GM13977 (cell line): Measurements from ENCODE around the gene N4BP3.

Source experiments
- DNase-seq: peaks from one replicate; pipeline ENCODE4 v3.0.0; 2012; ENCODE audit warnings: low spot score
- in situ Hi-C: fragments of 300-500 bp; cut with MboI; formaldehyde crosslinking; loops from one replicate; pipeline ENCODE4 v1.12.0; 2022; ENCODE audit warnings: low sequenced_read_pairs, low pct_unique_long_range_greater_than_20kb, mixed read lengths, inconsistent platforms; ENCODE audit not compliant: unreplicated experiment
- TF ChIP-seq, protein P1 (sequence below): IDR thresholded peaks from 2 replicates; pipeline ENCODE4 v1.5.1; 2012; ENCODE audit warnings: mild to moderate bottlenecking, control low read depth; ENCODE audit not compliant: insufficient read depth; ENCODE audit errors: extremely low read depth, missing control alignments

N4BP3 gene

GRCh38 chr5:178113141-178113787 is at the start of gene N4BP3:
Gene N4BP3, plus strand, starts transcription at chr5:178113532. Its CDS starts 6,052 bp downstream, at chr5:178119584.
- peak; percentile 93 for DNase-seq
- TF ChIP-seq, protein P1, sequence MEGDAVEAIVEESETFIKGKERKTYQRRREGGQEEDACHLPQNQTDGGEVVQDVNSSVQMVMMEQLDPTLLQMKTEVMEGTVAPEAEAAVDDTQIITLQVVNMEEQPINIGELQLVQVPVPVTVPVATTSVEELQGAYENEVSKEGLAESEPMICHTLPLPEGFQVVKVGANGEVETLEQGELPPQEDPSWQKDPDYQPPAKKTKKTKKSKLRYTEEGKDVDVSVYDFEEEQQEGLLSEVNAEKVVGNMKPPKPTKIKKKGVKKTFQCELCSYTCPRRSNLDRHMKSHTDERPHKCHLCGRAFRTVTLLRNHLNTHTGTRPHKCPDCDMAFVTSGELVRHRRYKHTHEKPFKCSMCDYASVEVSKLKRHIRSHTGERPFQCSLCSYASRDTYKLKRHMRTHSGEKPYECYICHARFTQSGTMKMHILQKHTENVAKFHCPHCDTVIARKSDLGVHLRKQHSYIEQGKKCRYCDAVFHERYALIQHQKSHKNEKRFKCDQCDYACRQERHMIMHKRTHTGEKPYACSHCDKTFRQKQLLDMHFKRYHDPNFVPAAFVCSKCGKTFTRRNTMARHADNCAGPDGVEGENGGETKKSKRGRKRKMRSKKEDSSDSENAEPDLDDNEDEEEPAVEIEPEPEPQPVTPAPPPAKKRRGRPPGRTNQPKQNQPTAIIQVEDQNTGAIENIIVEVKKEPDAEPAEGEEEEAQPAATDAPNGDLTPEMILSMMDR = peak; percentile 18
- in situ Hi-C loops = no loop called here

GRCh38 chr5:178067755-178068154 is 45.6 kb upstream of the N4BP3 start:
- no peak for DNase-seq
- TF ChIP-seq, protein P1 = no peak
- in situ Hi-C loops = no loop called here

GRCh38 chr5:178068293-178068692 is 45.0 kb upstream of the N4BP3 start:
- DNase-seq = no peak
- in situ Hi-C loops = no loop called here
- TF ChIP-seq, protein P1 = no peak

DNA sequence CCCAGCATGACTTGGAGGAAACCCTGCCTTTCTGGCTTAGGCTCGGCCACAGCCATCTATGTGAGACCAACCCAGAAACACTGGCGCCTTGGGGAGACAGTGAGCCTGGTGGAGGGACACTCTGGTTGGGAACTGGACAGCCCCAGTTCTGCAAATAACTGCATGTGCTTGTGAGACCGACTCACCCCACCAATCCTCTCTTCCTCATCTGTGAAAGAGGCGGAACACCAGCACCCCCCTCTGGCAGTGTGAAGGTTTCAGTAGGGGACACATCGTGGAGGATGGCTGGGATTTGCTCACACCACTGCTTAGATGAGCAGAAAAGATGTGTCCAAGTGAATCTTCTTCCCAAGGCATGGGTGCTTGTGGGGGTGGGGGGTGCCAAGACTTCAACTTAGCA is 43.4 kb upstream of the N4BP3 start:
- no peak for DNase-seq
- in situ Hi-C loops = no loop called here

DNA sequence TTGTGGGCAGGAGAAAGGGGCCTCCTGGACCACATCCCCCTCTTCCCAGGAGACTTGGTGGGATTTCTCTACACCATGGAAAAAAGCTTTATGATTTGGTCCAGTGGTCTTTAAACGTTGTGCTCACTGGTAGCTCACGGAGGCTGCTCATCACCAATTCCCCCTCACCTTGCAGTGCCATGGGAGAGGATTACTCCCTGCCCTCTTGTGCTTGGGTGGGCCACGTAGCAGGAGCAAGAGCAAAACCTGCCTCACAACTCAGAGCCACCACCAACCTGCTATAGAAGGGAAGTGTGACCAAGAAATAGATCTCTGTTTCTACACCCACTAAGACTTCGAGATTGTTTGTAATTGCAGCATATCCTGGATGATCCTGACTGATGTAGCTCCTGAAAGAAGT is 42.2 kb upstream of the N4BP3 start:
- in situ Hi-C loops = no loop called here
- no peak for DNase-seq

More for the DNA sequence above, 43.4 kb upstream of the N4BP3 start:
- TF ChIP-seq, protein P1 = peak; percentile 45

DNA sequence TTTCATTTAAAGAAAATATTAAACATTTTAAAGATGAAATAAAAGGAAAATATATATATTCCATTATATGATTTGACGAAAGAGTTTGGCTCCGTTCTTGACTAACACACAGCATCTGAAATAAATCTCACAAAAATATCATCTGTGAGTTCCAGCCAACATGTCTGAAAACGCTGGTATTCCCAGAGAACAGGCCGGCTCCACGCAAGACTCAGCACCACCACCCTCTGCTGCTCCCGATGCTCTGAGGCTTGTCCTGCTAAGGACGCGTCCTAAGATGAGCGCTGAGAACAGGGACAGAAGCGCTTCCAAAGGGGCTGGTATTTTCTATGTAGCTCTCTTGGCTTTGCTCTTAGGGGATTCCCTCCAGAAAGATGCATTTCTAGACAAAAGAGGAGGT is 40.6 kb upstream of the N4BP3 start:
- in situ Hi-C loops = no loop called here
- no peak for DNase-seq
- TF ChIP-seq, protein P1 = no peak

More for the DNA sequence above, 42.2 kb upstream of the N4BP3 start:
- TF ChIP-seq, protein P1 = no peak
